Activated T-cell treated with anti-CD3 and anti-CD28 coated beads, Interleukin-2, amount 50 U/mL, for 24 hours (primary cell): ENCODE results near the gene THOC7.

Experiments used
- DNase-seq: peaks from one replicate; pipeline ENCODE4 v3.0.0-alpha.2; 2020
- H3K27ac Mint-ChIP-seq: 2 replicates; pipeline ENCODE4 v1.8.0; 2020; ENCODE audit warnings: mild to moderate bottlenecking, mixed read lengths
- H3K27me3 Mint-ChIP-seq: 2 replicates; pipeline ENCODE4 v1.8.0; 2020; ENCODE audit warnings: mixed read lengths
- H3K36me3 Mint-ChIP-seq: 2 replicates; pipeline ENCODE4 v1.8.0; 2020; ENCODE audit warnings: low read depth, mixed read lengths
- H3K4me1 Mint-ChIP-seq: 2 replicates; pipeline ENCODE4 v1.8.0; 2020; ENCODE audit warnings: low read depth, mixed read lengths
- H3K4me3 Mint-ChIP-seq: 2 replicates; pipeline ENCODE4 v1.8.0; 2020; ENCODE audit warnings: mild to moderate bottlenecking, moderate library complexity, mixed read lengths
- H3K9me3 Mint-ChIP-seq: 2 replicates; pipeline ENCODE4 v1.8.0; 2020; ENCODE audit warnings: mixed read lengths

Gene THOC7

DNA sequence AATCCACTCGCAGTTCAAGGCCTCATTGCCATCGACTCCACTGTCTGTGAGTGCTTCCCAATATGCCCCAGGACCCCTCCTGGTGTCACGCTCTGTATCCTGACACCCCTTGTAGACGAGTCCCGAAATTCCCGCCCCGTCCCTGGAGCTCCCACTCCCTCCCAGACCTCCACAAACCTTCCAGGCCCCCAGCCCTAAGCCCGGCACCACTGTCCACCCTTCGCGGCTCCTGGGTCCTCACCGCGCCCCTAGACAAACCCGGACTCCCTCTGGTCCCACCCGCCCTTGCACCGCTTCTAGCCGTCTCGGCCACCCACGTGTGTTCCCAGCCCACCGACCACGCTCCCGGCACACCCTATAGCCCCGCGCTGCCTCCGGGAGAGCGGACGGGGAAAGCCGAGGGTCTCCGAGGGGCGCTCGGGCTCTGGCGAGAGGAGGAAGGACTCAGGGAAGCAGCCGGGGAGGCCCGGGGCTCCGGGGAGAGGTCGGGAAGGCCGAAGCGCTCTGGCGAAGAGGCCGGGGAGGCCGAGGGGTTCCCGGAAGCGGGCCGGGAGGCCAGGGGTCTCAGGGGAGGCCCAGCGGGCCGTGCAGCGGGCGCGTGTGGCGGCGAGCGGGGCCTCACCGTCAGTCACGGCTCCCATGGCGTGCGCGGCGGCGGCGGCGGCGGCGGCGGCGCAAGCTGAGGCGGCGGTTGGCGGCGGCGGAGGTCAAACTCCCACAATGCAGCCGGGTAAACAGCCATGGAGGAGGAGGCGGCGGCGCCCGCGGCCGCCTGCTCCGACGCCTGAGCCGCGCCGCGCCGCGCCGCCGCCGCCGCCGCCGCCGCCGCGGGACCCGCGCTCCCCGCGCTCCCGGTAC lies at the start of gene THOC7, which contains the start of gene ATXN7:
Gene THOC7 (minus strand): TSS at position 656 of the 858 bp plus-strand sequence. CDS start 15 bp downstream, at position 641.
Gene ATXN7 (plus strand): TSS at position 718 of the 858 bp plus-strand sequence. CDS start 48,732 bp downstream, outside the sequence.
- Mint-ChIP-seq H3K9me3 (no peaks in the 10 kb centered on the region), H3K4me3 (peak within 1 kb of the TSS; percentile 92), H3K36me3 (peaks cover 56% of the 10 kb centered on the region), H3K4me1 (peaks cover 62% of the 10 kb centered on the region), H3K27ac (peak within 1 kb of the TSS; percentile 96), H3K27me3 (no peaks in the 10 kb centered on the region)
- DNase-seq = peak; percentile 85

DNA sequence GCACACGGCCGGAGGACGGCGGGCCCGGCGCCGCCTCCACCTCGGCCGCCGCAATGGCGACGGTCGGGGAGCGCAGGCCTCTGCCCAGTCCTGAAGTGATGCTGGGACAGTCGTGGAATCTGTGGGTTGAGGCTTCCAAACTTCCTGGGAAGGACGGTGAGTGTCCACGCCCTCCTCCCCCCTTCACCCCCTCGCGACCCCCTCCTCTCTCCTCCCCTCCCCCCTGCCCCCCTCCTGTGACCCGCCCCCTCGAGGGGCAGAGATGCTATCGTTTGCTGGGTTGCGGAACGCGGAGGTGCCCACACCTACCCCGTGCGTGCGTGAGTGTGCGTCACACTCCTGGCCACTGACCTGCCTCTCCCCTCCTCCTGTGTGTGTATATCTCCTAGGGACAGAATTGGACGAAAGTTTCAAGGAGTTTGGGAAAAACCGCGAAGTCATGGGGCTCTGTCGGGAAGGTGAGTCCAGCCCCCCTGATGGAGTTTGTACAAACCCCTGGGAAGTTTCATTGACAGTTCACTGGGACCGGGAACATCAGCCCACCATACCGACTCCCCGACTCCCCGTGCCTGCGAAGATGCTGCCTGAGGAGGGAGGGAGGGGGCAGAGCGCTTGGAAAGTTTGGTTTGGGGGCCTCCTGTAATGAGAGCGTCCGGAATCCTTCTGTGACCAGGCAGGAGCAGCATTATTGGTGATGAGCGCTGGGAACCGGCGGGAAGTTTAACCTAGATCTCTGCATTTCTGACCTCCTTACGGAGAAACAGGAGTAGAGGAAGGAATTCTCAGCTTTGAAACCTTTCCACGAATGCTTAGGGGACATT lies 49.4 kb upstream of the THOC7 start:
- no peaks in the 10 kb centered on the region for H3K9me3 Mint-ChIP-seq
- peak overlapping the region; percentile 97 for H3K27ac Mint-ChIP-seq
- no peak for DNase-seq
- peak overlapping the region; percentile 89 for H3K4me3 Mint-ChIP-seq
- H3K4me1 Mint-ChIP-seq = peaks cover 61% of the 10 kb centered on the region
- H3K27me3 Mint-ChIP-seq = no peaks in the 10 kb centered on the region
- H3K36me3 Mint-ChIP-seq = peaks cover 51% of the 10 kb centered on the region

DNA sequence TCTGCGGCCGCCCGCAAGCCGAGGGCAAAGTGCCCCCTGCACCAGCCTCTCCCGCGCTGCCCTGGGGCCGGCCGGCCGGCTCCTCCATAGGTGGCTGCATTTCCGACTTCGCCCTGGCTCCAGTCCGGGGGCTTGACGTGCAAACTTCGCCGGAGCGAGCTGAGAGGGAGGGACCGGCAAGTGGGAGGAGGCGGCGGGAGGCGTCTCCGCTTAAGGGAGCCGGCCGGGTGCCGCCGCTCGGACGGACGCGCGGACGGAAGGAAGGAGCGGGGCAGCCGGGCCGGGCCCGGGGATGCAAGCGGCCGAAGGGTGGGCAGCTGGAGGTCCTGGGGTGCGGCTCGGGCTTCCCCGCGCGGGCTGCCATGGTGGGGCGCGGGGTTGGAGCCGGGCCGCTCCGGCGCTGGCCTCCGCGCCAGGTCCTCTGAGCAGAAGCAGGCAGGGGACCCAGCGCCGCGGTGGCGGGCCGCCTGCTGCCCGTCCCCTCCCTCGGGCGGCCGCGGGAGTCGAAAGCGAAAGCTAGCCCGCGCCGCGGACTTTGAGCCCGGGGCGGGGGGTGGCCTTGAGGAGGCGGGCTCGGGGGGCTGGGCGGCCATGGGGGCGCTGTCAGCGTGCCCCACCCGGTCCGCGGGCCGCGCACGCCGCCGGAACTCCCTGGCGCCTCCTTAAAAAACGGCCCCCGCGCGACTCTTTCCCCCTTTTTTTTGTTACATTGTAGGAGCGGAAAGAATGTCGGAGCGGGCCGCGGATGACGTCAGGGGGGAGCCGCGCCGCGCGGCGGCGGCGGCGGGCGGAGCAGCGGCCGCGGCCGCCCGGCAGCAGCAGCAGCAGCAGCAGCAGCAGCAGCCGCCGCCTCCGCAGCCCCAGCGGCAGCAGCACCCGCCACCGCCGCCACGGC lies 48.5 kb upstream of the THOC7 start, which contains the start of gene SCAANT1:
Gene SCAANT1 (minus strand): TSS at position 511 of the 895 bp plus-strand sequence.
- H3K4me1 Mint-ChIP-seq = peaks cover 53% of the 10 kb centered on the region
- H3K27me3 Mint-ChIP-seq = no peaks in the 10 kb centered on the region
- H3K9me3 Mint-ChIP-seq = no peaks in the 10 kb centered on the region
- H3K27ac Mint-ChIP-seq = peak within 1 kb of the TSS; percentile 98
- H3K36me3 Mint-ChIP-seq = peaks cover 42% of the 10 kb centered on the region
- DNase-seq = peak; percentile 89
- H3K4me3 Mint-ChIP-seq = peak within 1 kb of the TSS; percentile 89

DNA sequence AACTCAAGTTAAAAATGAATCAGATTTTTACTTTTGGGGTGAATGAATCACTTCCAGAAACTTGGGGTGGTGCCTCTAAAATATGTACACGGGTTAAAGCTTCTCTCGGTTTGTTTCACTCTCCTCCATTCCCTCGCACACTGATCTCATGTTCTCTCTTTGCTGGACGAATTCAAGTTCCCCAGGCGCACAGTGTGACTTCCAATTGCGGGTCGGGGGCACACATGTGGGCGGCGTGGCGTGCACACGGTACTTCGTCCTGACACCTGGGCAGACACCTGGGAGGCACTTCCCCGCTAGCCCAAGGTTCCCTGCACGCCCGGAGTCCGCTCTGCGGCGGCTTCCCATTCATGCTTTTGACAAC lies 47.9 kb upstream of the THOC7 start:
- H3K4me1 Mint-ChIP-seq = peaks cover 50% of the 10 kb centered on the region
- H3K27ac Mint-ChIP-seq = peak overlapping the region; percentile 98
- H3K9me3 Mint-ChIP-seq = no peaks in the 10 kb centered on the region
- no peak for DNase-seq
- H3K36me3 Mint-ChIP-seq = peaks cover 41% of the 10 kb centered on the region
- H3K4me3 Mint-ChIP-seq = peak overlapping the region; percentile 88
- H3K27me3 Mint-ChIP-seq = no peaks in the 10 kb centered on the region

DNA sequence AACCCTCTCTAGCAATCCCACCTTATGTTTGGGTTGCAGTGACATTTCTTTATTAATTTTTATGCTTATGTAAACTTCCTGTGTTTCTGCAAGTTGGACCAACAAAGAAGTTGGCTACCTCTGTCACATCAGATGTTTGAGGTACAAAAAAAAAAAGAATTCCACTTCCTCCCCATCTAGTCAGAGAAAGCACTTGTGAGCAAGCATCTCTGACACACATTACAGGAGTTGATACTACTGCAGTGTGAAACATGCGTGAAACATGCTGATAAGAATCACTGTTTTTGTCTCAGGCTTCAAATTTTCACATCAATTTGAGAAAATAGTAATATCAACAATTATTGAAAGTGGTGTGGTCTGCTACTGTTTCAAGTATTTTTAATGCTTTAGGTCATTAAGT lies 47.3 kb upstream of the THOC7 start:
- peak overlapping the region; percentile 98 for H3K27ac Mint-ChIP-seq
- peak overlapping the region; percentile 88 for H3K4me3 Mint-ChIP-seq
- peaks cover 46% of the 10 kb centered on the region for H3K4me1 Mint-ChIP-seq
- DNase-seq = no peak
- H3K9me3 Mint-ChIP-seq = no peaks in the 10 kb centered on the region
- peaks cover 40% of the 10 kb centered on the region for H3K36me3 Mint-ChIP-seq
- H3K27me3 Mint-ChIP-seq = no peaks in the 10 kb centered on the region

GRCh38 chr3:63910001-63910400 lies 46.4 kb upstream of the THOC7 start:
- DNase-seq = no peak
- H3K4me1 Mint-ChIP-seq = peaks cover 41% of the 10 kb centered on the region
- H3K27me3 Mint-ChIP-seq = no peaks in the 10 kb centered on the region
- no peak overlapping the region for H3K27ac Mint-ChIP-seq
- H3K9me3 Mint-ChIP-seq = no peaks in the 10 kb centered on the region
- no peak overlapping the region for H3K4me3 Mint-ChIP-seq
- peaks cover 42% of the 10 kb centered on the region for H3K36me3 Mint-ChIP-seq

DNA sequence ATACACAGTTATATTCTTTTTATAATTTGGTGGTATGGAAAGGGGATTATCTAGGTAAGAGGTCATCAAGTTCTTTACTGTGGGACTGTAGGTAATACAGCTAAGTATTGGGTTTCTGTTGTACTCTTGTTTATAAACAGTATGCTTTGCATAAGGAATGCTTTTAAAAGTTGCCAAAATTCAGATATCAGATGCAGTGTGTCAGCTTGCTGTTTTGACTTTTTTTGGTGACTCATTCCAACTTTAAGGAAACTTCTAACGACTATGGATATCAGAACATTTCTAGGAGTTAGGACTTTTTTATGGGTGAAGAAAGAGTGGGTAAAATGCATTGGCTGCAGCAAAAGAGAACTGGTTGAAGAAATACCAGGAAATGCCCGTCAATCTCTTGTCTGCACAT lies 45.8 kb upstream of the THOC7 start:
- Mint-ChIP-seq H3K27ac (no peak overlapping the region), H3K4me1 (peaks cover 40% of the 10 kb centered on the region), H3K9me3 (no peaks in the 10 kb centered on the region), H3K27me3 (no peaks in the 10 kb centered on the region), H3K4me3 (no peak overlapping the region), H3K36me3 (peaks cover 41% of the 10 kb centered on the region)
- no peak for DNase-seq

GRCh38 chr3:63908776-63909175 lies 45.2 kb upstream of the THOC7 start:
- Mint-ChIP-seq H3K9me3 (no peaks in the 10 kb centered on the region), H3K36me3 (peaks cover 38% of the 10 kb centered on the region), H3K27me3 (no peaks in the 10 kb centered on the region), H3K4me3 (no peak overlapping the region), H3K27ac (peak overlapping the region; percentile 44), H3K4me1 (peaks cover 33% of the 10 kb centered on the region)
- DNase-seq = no peak

- DNase-seq = no peak
- Mint-ChIP-seq H3K4me3 (no peak overlapping the region), H3K36me3 (peaks cover 36% of the 10 kb centered on the region), H3K27me3 (no peaks in the 10 kb centered on the region), H3K4me1 (peaks cover 28% of the 10 kb centered on the region), H3K9me3 (no peaks in the 10 kb centered on the region), H3K27ac (peak overlapping the region; percentile 44)
Observed at GRCh38 chr3:63908081-63908736, 44.6 kb upstream of the THOC7 start.

- H3K4me1 Mint-ChIP-seq = peaks cover 25% of the 10 kb centered on the region
- no peak overlapping the region for H3K4me3 Mint-ChIP-seq
- no peaks in the 10 kb centered on the region for H3K9me3 Mint-ChIP-seq
- no peaks in the 10 kb centered on the region for H3K27me3 Mint-ChIP-seq
- no peak overlapping the region for H3K27ac Mint-ChIP-seq
- no peak for DNase-seq
- H3K36me3 Mint-ChIP-seq = peaks cover 49% of the 10 kb centered on the region
Observed at GRCh38 chr3:63905731-63906620, 42.4 kb upstream of the THOC7 start.

DNA sequence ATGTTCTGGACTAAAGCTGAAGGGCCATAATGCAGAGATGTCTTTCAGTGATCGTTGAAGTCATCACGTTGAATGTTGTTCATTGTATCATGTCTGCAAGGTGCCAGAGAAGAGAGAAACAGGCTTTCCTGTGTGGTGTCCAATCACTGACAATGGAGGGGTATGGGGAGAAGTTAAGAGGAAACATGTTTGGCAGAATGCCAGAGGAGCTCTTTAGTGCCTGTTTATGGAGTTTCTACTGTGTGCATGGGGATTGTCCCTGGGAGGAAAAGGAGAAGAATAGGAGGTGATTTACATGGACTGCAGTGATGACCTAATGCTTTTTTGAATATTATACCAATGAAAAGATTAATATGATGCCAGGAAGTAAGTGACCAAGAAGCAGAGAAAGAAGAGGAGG lies 36.9 kb upstream of the THOC7 start:
- Mint-ChIP-seq H3K4me1 (peaks cover 37% of the 10 kb centered on the region), H3K9me3 (peaks cover 3% of the 10 kb centered on the region), H3K27me3 (no peaks in the 10 kb centered on the region), H3K4me3 (no peak overlapping the region), H3K27ac (peak overlapping the region; percentile 6), H3K36me3 (peaks cover 66% of the 10 kb centered on the region)
- no peak for DNase-seq

- DNase-seq = no peak
- Mint-ChIP-seq H3K27me3 (no peaks in the 10 kb centered on the region), H3K27ac (peak overlapping the region; percentile 37), H3K36me3 (peaks cover 63% of the 10 kb centered on the region), H3K4me1 (peaks cover 41% of the 10 kb centered on the region), H3K4me3 (no peak overlapping the region), H3K9me3 (peaks cover 3% of the 10 kb centered on the region)
Observed at GRCh38 chr3:63900010-63900409, 36.4 kb upstream of the THOC7 start.
